ENCODE data around the gene PARP9. TPM values are rescaled to one million over a fixed set of nuclear protein-coding genes. Genes with fewer than 3 reads are reported as not detected.
"Not testable (repeated sequence)": the region's sequence is repeated elsewhere in the genome, so short reads cannot be mapped to it uniquely, and the experiment has no call there.

Gene PARP9
- polyA plus RNA-seq, 3 donors = 15.7 to 32.6 (median 19.2) TPM

DNA sequence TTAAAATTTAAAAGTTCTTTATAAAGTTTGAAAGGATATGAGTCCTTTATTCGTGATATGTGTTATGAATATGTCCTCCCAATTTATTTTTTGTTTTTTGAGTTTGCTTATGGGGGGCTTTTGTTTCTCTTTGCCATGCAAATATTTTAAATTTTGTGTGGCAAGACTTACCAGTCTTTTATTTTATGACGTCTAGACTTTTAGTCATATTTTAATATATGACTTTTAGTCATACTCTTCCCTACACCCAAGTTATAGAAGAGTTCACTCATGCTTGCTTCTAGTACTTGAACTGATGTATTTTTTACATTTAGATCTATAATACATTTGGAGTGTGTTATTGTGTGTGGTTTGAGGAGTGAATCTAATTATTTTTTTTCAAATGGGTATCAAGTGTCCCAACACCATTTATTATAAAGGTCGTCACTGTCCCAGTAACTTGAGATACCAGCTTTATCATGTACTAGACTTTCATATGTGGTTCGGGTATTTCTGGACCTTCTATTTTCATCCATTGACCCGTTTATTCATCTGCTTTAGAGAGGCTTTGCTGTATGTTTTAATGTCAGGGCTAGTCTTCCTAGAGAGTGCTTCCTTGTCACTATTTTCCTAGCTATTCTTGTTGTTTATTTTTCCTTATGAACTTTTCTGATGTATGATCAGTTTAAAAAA lies 14.1 kb upstream of the PARP9 start:
- no peak overlapping the region for H3K27ac ChIP-seq (ENCODE audit: low read depth, low read length)
- 36 to 61% (median 38%) methylated on average over 5 of the region's 5 CpGs for WGBS, 3 donors

DNA sequence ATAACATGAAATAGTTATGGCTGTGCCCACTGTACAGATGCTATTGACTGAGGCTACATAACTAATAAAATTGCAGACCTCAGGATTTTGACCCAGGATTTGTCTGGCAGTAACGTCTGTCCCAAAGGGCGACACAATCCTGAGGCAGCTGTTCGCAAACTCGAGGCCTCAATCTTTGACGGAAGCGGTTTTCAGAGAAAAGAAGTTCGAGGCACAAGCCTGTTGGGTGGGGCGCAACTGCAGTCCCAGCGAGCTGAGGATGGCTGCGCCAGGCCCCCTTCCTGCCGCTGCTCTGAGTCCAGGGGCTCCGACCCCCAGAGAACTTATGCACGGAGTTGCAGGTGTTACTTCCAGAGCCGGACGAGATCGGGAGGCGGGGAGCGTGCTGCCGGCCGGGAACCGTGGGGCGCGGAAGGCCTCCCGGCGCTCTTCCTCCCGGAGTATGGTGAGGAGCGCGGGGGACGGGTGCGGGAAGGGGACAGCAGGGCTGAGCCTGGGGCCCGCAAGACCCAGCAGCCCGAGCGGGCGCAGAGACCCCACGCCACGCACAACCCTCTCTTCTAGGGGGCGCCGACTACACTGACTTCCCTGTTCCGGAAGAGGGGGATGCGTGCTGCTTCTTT lies 13.4 kb upstream of the PARP9 start, which contains the start of gene PARP15:
Gene PARP15, plus strand, starts transcription at position 242 of the 623 bp plus-strand sequence. Its CDS starts 18 bp downstream, at position 260.
- H3K27ac ChIP-seq (ENCODE audit: low read depth, low read length) = no peak within 1 kb of the TSS
- 2 to 13% (median 3%) methylated on average over 34 to 40 of the region's 40 CpGs for WGBS, 3 donors

DNA sequence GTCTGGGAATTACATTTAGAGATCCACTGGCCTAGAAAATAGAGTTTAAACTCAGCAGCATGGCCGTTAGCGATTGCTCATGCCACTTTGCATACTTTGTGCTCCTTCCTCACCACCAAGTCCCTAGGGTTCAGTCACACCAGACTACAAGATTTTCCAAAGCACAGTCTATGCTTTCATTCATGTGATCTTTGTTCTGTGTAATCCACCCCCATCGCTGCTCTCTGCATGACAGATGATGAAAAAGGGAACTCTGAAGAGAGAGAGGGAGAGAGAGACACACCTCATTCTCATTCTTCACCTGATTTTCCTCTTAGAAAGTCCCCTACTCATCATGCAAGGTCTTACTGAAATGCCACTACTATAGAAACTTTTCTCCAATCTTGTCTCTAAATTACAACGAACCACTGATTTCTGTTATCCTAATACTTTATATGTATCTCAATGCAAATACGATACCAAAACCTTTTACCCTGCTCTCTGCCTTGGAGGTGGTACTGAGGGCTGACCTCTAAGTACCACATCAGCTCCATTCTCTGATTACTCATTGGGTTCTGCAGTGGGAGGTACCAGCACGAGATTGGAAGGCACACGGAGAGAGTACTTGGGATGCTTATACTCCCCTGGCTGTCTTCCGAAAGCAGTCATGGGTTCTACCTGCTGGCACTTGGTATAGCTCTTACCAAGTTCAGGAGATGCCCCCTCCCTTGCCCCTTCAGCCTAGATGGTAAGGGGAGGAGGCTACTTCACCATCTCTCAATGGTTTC lies 12.3 kb upstream of the PARP9 start:
- 64 to 73% (median 70%) methylated on average over 8 of the region's 8 CpGs for WGBS, 3 donors
- H3K27ac ChIP-seq (ENCODE audit: low read depth, low read length) = no peak overlapping the region

DNA sequence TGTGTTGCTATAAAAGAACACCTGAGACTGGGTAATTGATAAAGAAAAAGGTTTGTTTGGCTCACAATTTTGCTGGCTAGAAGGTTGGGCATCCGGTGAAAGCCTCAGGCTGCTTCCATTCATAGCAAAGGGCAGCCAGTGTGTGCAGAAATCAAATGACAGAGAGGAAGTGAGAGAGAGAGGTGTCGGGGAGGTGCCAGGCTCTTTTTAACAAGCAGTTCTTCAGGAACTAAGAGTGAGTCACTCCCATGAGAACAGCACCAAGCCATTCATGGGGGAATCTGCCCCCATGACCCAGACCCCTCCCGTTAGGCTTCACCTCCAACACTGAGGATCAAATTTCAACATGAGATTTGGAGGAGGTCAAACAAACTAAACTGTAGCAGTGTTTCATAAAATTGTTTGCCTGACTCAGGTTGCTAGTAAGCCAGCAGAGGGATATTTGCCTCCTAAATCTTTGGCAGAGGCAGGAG lies 8.9 kb upstream of the PARP9 start:
- 48 to 60% (median 49%) methylated on average over 3 of the region's 3 CpGs for WGBS, 3 donors
- no peak overlapping the region for H3K27ac ChIP-seq (ENCODE audit: low read depth, low read length)

DNA sequence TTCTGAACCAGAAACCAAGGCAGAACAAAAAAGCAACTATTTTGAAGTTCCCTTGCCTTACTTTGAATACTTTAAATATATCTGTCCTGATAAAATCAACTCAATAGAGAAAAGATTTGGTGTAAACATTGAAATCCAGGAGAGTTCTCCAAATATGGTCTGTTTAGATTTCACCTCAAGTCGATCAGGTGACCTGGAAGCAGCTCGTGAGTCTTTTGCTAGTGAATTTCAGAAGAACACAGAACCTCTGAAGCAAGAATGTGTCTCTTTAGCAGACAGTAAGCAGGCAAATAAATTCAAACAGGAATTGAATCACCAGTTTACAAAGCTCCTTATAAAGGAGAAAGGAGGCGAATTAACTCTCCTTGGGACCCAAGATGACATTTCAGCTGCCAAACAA lies 4.7 kb upstream of the PARP9 start:
- WGBS, 3 donors = 62 to 66% (median 62%) methylated on average over 3 of the region's 3 CpGs
- H3K27ac ChIP-seq (ENCODE audit: low read depth, low read length) = no peak overlapping the region

DNA sequence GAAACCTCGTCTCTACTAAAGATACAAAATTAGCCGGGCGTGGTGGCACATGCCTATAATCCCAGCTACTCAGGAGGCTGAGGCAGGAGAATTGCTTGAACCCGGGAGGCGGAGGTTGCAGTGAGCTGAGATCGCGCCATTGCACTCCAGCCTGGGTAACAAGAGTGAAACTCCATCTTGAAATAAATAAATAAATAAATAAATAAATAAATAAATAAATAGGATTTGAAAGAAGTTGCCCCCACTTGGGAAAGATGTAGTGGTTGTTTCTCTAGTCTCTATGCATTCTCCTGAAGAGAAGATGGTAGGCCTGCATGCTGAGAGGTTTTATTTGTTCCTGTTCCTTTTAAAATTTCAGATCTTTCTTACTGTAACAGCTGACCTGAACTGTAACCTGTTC lies 4.0 kb upstream of the PARP9 start:
- 96 to 98% (median 97%) methylated on average over 7 of the region's 7 CpGs for WGBS, 3 donors
- H3K27ac ChIP-seq (ENCODE audit: low read depth, low read length) = not testable (repeated sequence)

DNA sequence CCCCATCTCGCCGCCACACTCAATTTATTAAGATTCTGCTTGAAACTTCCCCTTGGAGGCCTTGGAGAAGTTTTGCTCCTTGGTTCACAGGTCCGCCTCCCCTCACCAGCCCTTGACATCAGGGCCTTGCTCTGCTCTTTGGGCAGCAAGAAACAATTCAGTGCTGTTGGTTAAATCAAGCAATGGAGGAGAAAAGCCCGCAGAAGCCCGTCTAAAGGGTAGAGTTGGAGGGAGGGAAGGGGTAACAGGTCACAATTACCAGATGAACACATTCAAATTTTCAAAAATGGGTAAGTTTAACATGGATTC lies 429 bp downstream of the PARP9 start:
- H3K27ac ChIP-seq (ENCODE audit: low read depth, low read length) = peak overlapping the region; percentile 80
- 9 to 20% (median 17%) methylated on average over 5 of the region's 5 CpGs for WGBS, 3 donors

DNA sequence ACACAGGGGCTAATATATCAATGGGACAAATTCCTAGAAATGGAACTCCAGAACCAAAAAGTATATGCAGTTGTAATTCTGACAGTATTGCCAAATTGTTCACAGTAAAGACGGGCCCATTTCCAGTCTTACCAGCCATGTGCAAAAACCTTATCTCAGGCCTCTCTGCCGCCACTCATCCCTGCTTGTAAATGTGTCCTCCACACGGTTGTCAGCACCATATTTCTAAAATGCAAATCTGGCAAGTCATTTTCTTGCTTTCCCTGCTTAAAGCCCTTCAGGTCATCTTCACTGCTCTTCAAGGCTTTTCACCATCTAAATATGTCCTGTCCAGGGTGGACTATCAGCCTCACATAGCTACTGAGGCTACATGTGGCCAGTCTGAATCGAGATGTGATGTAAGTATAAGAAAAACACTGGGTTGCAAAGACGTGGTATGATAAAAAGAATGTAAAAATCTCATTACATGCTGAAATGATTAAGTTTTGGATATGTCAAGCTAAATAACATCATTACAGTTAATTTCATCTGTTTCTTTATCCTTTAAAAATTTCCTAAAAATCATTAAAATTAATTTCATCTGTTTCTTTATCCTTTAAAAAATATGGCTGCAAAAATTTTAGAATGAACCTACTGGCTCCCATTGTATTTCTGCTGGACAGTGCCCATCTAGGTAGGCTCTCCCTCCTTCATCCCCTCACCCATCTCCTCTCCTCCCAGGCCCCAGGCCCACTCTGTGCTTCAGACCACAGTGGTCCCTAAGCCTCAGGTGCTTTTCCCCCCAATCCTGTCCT lies 980 bp downstream of the PARP9 start:
- peak overlapping the region; percentile 80 for H3K27ac ChIP-seq (ENCODE audit: low read depth, low read length)
- 52 to 61% (median 56%) methylated on average over 5 of the region's 5 CpGs for WGBS, 3 donors

DNA sequence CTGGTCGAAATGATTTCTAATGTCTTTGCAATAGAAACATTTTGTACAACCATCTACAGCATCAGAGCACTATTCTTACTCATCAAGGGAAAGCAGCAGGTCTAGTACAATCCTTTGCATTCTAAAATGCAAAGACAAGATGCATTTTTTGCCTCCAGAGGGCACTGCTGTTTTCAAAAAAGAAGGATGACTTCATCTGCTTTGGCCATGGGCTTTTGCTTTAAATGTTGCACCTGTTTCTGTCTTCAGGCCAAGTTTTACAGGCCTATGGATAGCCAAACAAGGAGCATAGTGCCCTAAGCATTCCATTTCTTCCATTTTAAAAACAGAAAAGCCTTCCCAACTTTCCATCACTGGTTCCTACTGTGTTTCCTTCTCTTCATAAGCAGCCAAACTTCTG lies 3.4 kb downstream of the PARP9 start:
- 82 to 93% (median 92%) methylated on average over 1 of the region's 1 CpG for WGBS, 3 donors
- no peak overlapping the region for H3K27ac ChIP-seq (ENCODE audit: low read depth, low read length)

DNA sequence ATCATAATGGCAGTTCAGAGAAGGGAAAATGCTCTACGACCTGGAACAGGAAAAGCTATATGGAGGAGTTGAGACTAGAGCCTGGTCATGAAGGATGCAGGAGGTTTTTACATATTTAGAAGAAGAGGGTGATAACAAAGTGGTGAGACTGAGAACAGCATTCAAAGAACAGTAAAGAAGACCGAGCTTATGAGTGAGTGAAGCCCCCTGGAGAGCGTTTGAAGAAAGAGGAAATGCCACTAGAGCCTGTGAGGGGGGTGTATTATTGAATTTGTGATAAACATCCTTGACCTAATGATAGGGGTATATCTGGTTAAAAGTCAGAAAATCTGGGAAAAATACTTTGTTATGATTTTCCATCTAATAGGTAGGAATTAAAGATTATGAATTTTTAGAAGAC lies 4.2 kb downstream of the PARP9 start:
- no peak overlapping the region for H3K27ac ChIP-seq (ENCODE audit: low read depth, low read length)
- WGBS, 3 donors = 74 to 86% (median 77%) methylated on average over 3 of the region's 3 CpGs

DNA sequence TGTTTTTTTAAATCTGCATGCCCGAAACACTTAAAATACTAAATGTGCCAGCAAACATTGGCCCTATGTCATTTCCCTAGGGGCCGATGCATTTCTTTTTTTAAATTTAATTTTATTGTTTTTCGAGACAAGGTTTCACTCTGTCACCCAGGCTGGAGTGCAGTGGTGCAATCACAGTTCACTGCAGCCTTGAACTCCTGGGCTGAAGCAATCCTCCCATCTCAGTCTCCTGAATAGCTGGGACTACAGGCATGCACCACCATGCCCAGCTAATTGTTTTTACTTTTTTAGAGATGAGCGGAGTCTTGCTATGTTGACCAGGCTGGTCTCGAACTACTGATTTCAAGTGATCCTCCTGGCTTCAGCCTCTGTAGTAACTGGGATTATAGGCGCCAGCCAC lies 5.5 kb downstream of the PARP9 start:
- H3K27ac ChIP-seq (ENCODE audit: low read depth, low read length) = no peak overlapping the region
- 86 to 96% (median 89%) methylated on average over 6 of the region's 6 CpGs for WGBS, 3 donors

DNA sequence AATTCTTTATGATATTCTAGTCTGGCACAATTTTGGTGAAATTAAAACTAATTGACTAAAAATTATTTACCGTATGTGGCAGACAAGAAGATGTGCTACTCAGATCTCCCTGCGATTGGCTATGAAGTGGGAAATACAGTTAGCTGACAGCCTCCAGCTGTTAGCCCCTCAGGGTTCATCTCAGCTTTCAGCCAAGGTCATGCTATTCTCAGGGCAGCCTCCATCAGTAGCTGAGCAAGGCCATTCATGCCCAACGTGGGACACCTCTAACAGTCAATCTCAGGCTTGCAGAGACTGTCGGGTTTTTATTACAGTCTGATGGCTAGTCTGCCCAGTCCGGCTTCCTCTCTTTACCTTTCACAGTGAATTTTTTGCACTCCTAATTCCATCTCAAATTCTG lies 6.7 kb downstream of the PARP9 start:
- WGBS, 3 donors = 89 to 93% (median 89%) methylated on average over 5 of the region's 5 CpGs
- no peak overlapping the region for H3K27ac ChIP-seq (ENCODE audit: low read depth, low read length)

DNA sequence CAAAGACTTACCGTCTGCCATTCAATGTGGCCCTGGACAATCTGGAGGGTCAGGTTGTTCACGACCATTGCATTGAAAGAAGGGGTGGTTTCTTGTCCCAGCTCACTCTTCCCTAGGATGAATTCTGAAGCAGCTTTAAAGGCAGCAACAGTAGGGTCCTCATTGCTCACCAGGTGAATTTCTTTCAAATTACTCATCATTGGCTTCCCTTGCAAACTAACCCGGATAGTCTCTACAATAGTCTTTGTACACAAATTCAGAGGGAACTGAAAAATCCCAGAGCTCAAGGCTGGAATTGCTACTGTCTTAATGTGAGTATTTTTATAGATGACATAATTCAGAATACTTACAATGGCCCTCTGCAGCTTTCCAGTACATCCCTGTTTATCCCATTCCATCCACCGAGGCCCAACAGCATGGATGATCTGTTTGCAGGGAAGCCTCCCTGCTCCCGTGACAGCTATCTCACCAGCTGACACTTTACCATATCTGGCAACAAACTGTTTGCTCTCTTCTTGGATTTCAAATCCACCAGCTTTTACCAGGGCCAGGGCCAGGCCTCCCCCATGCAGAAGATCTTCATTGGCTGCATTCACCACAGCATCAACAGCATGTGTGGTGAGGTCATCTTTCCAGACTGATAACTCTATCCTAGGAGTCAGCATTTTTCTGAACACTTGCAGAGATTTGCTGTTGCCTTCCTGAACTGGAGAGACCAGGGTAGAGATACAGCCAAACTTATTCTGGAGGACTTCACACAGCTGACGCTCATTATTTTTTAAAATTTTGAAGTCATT lies 8.6 kb downstream of the PARP9 start:
- WGBS, 3 donors = 77 to 92% (median 82%) methylated on average over 6 of the region's 6 CpGs
- no peak overlapping the region for H3K27ac ChIP-seq (ENCODE audit: low read depth, low read length)

DNA sequence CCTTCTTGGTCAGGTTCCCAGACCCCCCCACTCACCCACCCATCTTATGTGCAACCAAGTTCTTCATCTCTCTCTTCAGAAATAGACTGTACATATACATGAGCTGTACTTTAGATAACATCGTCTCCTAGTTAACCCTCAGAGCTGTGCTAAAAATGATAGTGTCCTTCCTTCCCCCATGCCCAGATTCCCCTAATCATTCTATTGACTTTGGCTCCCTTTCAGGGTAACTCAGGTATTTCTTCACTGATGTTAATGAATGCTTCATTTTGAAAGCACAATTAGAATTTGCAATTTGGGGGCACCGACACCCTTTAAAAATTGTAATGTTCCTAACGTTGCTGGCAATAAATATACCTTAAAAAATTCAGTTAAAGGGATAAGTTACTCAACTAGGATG lies 10.9 kb downstream of the PARP9 start:
- no peak overlapping the region for H3K27ac ChIP-seq (ENCODE audit: low read depth, low read length)
- 55 to 86% (median 85%) methylated on average over 3 of the region's 3 CpGs for WGBS, 3 donors

DNA sequence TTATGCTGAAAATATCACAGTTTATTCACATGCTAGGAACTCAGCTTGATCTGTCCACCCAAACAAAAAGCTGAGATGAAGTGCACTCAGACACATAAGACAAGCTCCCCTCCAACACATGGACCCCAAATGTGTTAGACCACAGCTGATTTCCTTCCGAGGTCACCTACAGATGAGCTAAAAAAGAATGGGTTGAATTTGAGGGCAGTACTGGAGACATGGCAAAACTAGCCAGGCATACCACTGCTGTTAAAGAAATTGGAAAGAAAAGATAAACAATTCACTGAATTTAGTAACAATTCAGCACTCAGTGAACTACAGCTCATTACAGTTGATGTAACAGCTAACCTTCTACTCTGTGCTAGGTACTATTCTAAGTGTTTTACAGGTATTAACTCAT lies 15.5 kb downstream of the PARP9 start:
- 88 to 98% (median 95%) methylated on average over 1 of the region's 1 CpG for WGBS, 3 donors
- H3K27ac ChIP-seq (ENCODE audit: low read depth, low read length) = no peak overlapping the region

DNA sequence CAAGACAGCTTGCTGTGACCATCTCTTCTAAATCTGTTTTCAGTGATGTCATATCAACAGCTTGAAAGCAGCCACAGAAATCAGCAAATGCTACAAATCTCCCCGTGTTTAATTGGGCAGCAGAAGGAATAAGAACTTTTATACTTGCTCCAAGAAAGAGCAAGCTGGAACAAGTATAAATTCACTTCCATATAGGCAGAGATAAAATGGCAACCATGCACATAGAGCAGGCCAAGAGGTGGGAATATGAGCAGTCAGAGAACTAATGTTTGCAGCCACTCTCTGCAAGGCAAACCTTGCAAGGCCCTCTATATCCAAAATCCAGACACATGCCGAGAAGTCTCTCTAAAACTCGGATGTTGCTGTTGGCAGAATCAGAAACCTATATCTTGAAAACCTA lies 16.0 kb downstream of the PARP9 start:
- H3K27ac ChIP-seq (ENCODE audit: low read depth, low read length) = no peak overlapping the region
- 90 to 95% (median 94%) methylated on average over 3 of the region's 3 CpGs for WGBS, 3 donors

DNA sequence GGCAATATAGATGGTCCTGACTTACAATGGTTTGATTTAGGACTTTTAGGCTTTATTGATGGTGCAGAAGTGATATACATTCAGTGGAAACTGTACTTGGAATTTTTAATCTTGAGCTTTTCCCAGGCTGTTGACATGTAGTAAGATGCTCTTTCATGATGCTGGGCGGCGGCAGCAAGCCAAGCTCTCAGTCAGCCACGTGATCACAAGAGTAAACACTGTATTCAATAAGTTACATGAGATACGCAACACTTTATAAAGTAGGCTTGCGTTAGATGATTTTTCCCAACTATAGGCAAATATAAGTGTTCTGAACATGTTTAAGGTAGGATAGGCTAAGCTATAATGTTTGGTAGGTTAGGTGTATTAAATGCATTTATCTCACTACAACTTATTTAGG lies 17.9 kb downstream of the PARP9 start:
- 86 to 97% (median 93%) methylated on average over 5 of the region's 5 CpGs for WGBS, 3 donors
- no peak overlapping the region for H3K27ac ChIP-seq (ENCODE audit: low read depth, low read length)

DNA sequence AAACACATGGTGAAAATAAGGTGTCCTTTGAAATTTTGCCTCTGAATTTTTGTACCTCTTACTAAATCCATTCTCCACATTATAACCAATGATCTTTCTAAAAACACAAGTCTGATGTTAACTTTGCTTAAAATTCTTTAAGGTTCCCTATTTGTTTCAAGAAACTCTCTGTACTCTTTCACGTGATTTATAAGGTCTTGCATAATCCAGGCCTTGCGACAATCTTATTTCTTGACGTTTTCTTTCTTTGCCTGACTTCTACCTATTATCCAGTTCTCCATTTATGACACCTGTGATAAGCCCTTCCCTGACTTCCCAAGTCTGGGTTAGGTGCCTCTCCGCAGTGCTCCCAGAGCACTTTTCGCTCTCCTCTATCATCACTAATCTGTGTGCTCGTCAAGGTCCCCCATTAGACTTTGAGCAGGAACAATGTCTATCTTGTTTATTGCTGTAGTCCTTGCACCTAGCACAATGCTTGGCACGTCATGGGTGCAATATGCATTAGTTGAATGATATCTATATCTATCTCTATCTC lies 25.1 kb downstream of the PARP9 start:
- 78 to 88% (median 79%) methylated on average over 7 of the region's 7 CpGs for WGBS, 3 donors
- no peak overlapping the region for H3K27ac ChIP-seq (ENCODE audit: low read depth, low read length)
